GM18867 (cell line): ENCODE measurements around the gene SYNRG.

ENCODE experiments used
- ATAC-seq: cut with Tn5 transposase; IDR thresholded peaks from one replicate; pipeline ENCODE4 v1.9.1; 2021; ENCODE audit warnings: mild to moderate bottlenecking, moderate library complexity; ENCODE audit not compliant: unreplicated experiment

SYNRG gene

GRCh38 chr17:37476431-37477120 is 132.6 kb downstream of the SYNRG start:
- ATAC-seq: no peak

- no peak for ATAC-seq
These were observed 133.3 kb downstream of the SYNRG start for GRCh38 chr17:37475731-37476420.

- no peak for ATAC-seq
These were observed 139.0 kb downstream of the SYNRG start for GRCh38 chr17:37470181-37470580.

- ATAC-seq: no peak
These were observed 142.7 kb downstream of the SYNRG start for GRCh38 chr17:37466471-37466870.

GRCh38 chr17:37465069-37465616 is 144.1 kb downstream of the SYNRG start:
- no peak for ATAC-seq
